BLaER1 treated with 17β-estradiol and CSF1 and Interleukin-3, amounts not matched to agents 10 nM and 100 nM (cell line): ENCODE data around the gene TUBB.
A peak's percentile ranks its signal among the peaks of the same experiment; 100 is the strongest.
"Not testable (repeated sequence)": the region's sequence is repeated elsewhere in the genome, so short reads cannot be mapped to it uniquely, and the experiment has no call there.

ENCODE experiments used
- H3K27ac ChIP-seq, 11 experiments: shearing (Covaris generic); formaldehyde crosslinking; 2 replicates each; pipeline ENCODE4 v1.8.1; 2022
- H3K27me3 ChIP-seq, 11 experiments: shearing (Covaris generic); formaldehyde crosslinking; 2 replicates each; pipeline ENCODE4 v1.8.1; 2022
- H3K36me3 ChIP-seq, 11 experiments: shearing (Covaris generic); formaldehyde crosslinking; 2 replicates each; pipeline ENCODE4 v1.8.1; 2022
- H3K4me1 ChIP-seq, 10 experiments: shearing (Covaris generic); formaldehyde crosslinking; 2 replicates each; pipeline ENCODE4 v1.8.1; 2022
- H3K4me2 ChIP-seq, 11 experiments: shearing (Covaris generic); formaldehyde crosslinking; 2 replicates each; pipeline ENCODE4 v1.8.1; 2022
- H3K4me3 ChIP-seq, 10 experiments: shearing (Covaris generic); formaldehyde crosslinking; 2 replicates each; pipeline ENCODE4 v1.8.1; 2022
- H3K9ac ChIP-seq, 11 experiments: shearing (Covaris generic); formaldehyde crosslinking; 2 replicates each; pipeline ENCODE4 v1.8.1; 2022
- H3K9me3 ChIP-seq, 11 experiments: shearing (Covaris generic); formaldehyde crosslinking; replicated peaks in 1 of 11; 2 replicates each; pipeline ENCODE4 v1.8.1; 2022
- H4K20me1 ChIP-seq, 11 experiments: shearing (Covaris generic); formaldehyde crosslinking; 2 replicates each; pipeline ENCODE4 v1.8.1; 2022
- Cebpa-rat ChIP-seq, 11 experiments: shearing (Covaris generic); IDR thresholded peaks; 2 replicates each; pipeline ENCODE4 v1.8.1; 2022

The TUBB gene

DNA sequence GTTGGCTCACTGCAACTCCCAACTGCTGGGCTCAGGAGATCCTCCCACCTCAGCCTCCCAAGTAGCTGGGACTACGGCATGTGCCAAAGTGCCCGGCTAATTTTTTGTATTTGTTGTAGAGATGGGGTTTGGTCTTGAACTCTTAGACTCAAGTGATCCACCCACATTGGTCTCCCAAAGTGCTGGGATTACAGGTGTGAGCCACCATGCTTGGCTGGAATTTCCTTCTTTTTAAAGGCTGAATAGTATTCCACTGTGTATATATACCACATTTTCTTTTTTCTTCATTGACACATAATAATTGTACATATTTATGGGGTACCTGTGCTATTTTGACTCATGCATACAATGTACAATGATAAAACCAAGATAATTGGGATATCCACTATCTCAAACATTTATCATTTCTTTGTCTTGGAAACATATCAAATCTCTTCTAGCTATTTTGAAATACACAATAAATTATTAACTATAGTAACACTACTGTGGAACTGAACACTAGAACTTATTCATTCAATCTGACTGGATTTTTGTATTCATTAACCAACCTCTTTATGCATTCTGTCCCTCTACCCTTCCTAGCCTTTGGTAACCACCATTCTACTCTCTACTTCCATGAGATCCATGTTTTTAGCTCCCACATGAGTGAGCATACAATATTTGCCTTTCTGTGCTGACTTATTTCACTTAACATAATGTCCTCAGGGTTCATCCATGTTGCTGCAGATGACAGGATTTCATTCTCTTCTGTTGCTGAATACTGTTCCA is 10.9 kb upstream of the TUBB start:
- no peak overlapping the region for H3K4me3 ChIP-seq
- peaks cover 84 to 100% (median 97%) of the 10 kb centered on the region in 11 experiments for H3K36me3 ChIP-seq
- H3K27ac ChIP-seq: no peak overlapping the region
- no peaks in the 10 kb centered on the region for H4K20me1 ChIP-seq
- H3K9ac ChIP-seq: no peak overlapping the region
- H3K27me3 ChIP-seq: no peaks in the 10 kb centered on the region
- H3K4me2 ChIP-seq: no peak overlapping the region
- TF ChIP-seq Cebpa-rat (IDR thresholded peaks at IDR 0.05): no peak
- H3K9me3 ChIP-seq: no peaks in the 10 kb centered on the region
- peaks cover 18 to 29% (median 25%) of the 10 kb centered on the region in 10 experiments for H3K4me1 ChIP-seq

DNA sequence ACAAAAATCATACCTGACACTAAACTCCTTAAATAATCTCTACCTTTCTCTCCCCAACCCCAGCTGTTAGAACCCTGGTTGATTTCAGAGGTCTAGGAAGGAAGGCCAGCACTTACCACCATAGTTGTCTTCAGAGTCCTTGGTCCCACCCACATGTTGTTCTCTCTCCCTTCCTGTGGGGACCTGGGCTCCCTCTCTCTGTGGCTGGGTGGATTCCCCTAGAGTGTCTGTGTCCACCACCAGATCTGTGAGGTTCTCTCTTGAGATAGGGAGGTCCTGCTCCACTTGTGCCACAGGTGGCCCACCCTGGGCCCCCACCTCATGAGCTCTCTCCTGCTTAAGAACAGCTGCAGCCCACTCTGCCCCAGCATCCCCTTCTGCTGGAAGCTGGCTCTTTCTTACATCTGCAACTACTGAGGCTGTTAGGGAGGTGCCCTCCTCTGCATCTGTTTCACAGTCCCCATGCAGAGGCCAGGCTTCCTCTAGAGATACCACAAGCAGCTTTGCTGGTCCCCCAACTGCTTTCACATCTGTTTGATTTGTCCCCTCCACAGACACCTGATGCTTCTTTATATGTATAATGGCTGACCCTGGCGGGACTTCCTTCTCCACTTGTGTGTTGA is 8.3 kb upstream of the TUBB start:
- Histone ChIP-seq H3K9me3 (no peaks in the 10 kb centered on the region), H3K27ac (peak overlapping the region in 5 of 11 experiments; percentile 18 to 33 (median 28); a peak in 8 of 22 replicates), H3K4me1 (peaks cover 32 to 46% (median 38%) of the 10 kb centered on the region in 10 experiments), H4K20me1 (no peaks in the 10 kb centered on the region), H3K27me3 (no peaks in the 10 kb centered on the region), H3K4me2 (peak overlapping the region; percentile 22 to 65 (median 52)), H3K4me3 (no peak overlapping the region), H3K9ac (peak overlapping the region in 4 of 11 experiments; percentile 37 to 46 (median 40); a peak in 7 of 22 replicates), H3K36me3 (peaks cover 72 to 87% (median 85%) of the 10 kb centered on the region in 11 experiments)
- no peak for TF ChIP-seq Cebpa-rat (IDR thresholded peaks at IDR 0.05)

DNA sequence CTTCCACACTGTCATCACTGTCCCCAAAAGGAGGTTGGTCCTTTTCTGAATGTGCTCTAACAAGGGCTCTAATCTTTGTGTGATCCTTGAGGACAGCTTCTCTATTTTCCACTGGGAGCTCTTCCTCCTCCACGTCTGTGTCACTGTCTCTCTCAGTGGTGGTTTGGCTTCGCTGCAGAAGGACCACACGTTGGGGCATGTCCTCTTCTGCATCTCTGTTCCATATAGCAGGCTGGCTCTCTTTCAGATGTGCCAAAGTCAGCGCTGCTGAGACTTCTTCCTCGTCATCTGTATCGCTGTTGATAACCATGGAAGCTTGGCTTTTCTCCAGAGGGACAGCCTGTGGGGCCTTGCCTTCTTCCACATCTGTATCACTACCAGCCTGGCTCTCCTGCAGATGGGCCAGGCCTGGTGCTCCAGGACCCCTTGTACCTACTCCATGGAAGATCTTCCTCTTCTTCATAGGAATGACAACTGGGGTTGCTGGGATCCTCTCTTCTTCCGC is 7.7 kb upstream of the TUBB start:
- no peaks in the 10 kb centered on the region for H3K27me3 ChIP-seq
- no peak overlapping the region for H3K4me3 ChIP-seq
- H3K9me3 ChIP-seq: no peaks in the 10 kb centered on the region
- peak overlapping the region; percentile 22 to 65 (median 52) for H3K4me2 ChIP-seq
- peak overlapping the region in 4 of 11 experiments; percentile 32 to 46 (median 38); a peak in 4 of 22 replicates for H3K9ac ChIP-seq
- peaks cover 32 to 46% (median 38%) of the 10 kb centered on the region in 10 experiments for H3K4me1 ChIP-seq
- H3K27ac ChIP-seq: peak overlapping the region in 5 of 11 experiments; percentile 1 to 33 (median 28); a peak in 6 of 22 replicates
- H4K20me1 ChIP-seq: no peaks in the 10 kb centered on the region
- peaks cover 66 to 81% (median 78%) of the 10 kb centered on the region in 11 experiments for H3K36me3 ChIP-seq
- no peak for TF ChIP-seq Cebpa-rat (IDR thresholded peaks at IDR 0.05)

DNA sequence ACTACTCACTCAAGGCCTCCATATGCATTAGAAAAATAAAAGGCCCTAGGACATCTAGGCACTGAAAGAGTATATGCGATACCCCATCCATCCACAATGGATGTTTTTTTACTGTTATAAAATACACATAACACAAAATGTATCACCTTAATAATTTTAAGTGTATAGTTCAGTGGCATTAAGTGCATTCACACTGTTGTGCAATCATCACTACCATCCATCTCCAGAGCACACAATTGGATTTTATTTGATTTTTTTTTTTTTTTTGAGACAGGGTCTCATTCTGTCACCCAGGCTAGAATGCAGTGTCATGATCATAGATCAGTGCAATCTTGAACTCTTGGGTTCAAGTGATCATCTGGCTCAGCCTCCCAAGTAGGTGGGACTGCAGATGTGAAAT is 5.9 kb upstream of the TUBB start:
- Histone ChIP-seq H3K9ac (no peak overlapping the region), H3K9me3 (no peaks in the 10 kb centered on the region), H3K27ac (no peak overlapping the region), H3K36me3 (peaks cover 53 to 63% (median 61%) of the 10 kb centered on the region in 11 experiments), H3K4me2 (peak overlapping the region in 2 of 11 experiments; percentile 19 to 64; a peak in 3 of 22 replicates), H3K4me1 (peaks cover 48 to 62% (median 52%) of the 10 kb centered on the region in 10 experiments), H3K27me3 (no peaks in the 10 kb centered on the region), H4K20me1 (no peaks in the 10 kb centered on the region), H3K4me3 (no peak overlapping the region)
- TF ChIP-seq Cebpa-rat (IDR thresholded peaks at IDR 0.05): 0 out of 22 replicates have a peak, but pooled peaks of 1 of the 11 experiments have one; percentile 12

DNA sequence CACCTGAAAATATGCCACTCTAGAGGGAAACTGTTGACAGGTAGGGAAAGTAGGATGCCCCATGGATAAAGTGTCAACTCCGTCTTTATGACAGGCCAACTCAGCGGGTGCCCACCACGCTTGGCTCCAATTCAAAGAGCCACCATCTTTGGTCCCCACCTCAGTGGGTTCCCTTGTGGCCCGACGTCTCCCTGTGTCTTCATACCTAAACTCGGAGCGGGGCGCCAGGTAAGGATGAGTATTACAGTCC is 3.3 kb upstream of the TUBB start:
- peak overlapping the region; percentile 66 to 97 (median 70) for H3K4me3 ChIP-seq
- peaks cover 4 to 5% (median 5%) of the 10 kb centered on the region in 11 experiments for H4K20me1 ChIP-seq
- no peaks in the 10 kb centered on the region for H3K27me3 ChIP-seq
- peaks cover 31 to 42% (median 40%) of the 10 kb centered on the region in 11 experiments for H3K36me3 ChIP-seq
- no peak for TF ChIP-seq Cebpa-rat (IDR thresholded peaks at IDR 0.05)
- peaks cover 44 to 60% (median 51%) of the 10 kb centered on the region in 10 experiments for H3K4me1 ChIP-seq
- H3K4me2 ChIP-seq: peak overlapping the region; percentile 82 to 95 (median 89)
- H3K9me3 ChIP-seq: no peaks in the 10 kb centered on the region; a peak in 1 of 22 replicates
- peak overlapping the region; percentile 76 to 100 (median 96) for H3K27ac ChIP-seq
- H3K9ac ChIP-seq: peak overlapping the region; percentile 83 to 94 (median 87)

DNA sequence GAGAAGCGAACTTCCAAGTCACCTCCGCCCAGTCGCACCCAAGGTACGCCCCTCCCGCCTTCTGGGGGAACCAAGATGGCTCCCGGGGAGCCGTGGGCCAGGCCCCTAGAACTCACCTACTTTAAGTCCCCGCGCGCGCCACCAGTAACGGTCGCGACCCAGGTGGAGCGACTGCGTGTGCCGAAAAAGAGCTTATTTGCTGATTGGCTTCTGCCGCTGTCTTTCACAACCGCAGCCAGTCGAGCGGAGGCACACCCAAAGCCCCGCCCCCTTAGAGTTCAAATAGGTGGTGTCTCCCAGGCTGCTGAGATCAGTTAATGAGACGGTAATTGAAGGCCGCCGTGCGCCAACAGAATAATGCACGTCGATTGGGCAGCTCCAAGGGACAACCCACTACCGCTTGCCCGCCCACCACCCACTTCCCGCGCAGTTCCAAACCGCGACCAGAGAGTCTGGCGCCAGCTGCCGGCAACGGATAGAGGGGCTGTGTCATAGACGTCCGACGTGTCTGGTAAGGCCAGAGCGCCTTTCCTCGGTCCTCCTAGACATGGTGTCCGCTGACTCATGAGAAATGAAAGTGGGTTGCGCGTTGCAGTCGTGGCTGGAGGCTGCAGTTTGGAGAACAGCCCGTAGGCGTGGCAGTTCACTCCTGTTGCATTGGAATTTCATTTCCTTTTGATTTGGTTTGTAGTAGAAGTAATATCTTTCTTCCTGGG is 2.9 kb upstream of the TUBB start, which contains the start of gene MDC1:
TSS of gene MDC1 (minus strand) at position 153 of the 716 bp plus-strand sequence. CDS start 2,106 bp downstream, outside the sequence.
- H3K36me3 ChIP-seq: peaks cover 30 to 42% (median 40%) of the 10 kb centered on the region in 11 experiments
- H3K4me2 ChIP-seq: peak within 1 kb of the TSS; percentile 85 to 96 (median 92)
- H3K27me3 ChIP-seq: no peaks in the 10 kb centered on the region
- H3K9ac ChIP-seq: peak within 1 kb of the TSS; percentile 83 to 100 (median 98)
- H3K4me3 ChIP-seq: peak within 1 kb of the TSS; percentile 67 to 98 (median 90)
- no peak for TF ChIP-seq Cebpa-rat (IDR thresholded peaks at IDR 0.05)
- peaks cover 39 to 55% (median 46%) of the 10 kb centered on the region in 10 experiments for H3K4me1 ChIP-seq
- peaks cover 9 to 10% (median 10%) of the 10 kb centered on the region in 11 experiments for H4K20me1 ChIP-seq
- H3K27ac ChIP-seq: peak within 1 kb of the TSS; percentile 76 to 100 (median 98)
- no peaks in the 10 kb centered on the region; a peak in 1 of 22 replicates for H3K9me3 ChIP-seq

DNA sequence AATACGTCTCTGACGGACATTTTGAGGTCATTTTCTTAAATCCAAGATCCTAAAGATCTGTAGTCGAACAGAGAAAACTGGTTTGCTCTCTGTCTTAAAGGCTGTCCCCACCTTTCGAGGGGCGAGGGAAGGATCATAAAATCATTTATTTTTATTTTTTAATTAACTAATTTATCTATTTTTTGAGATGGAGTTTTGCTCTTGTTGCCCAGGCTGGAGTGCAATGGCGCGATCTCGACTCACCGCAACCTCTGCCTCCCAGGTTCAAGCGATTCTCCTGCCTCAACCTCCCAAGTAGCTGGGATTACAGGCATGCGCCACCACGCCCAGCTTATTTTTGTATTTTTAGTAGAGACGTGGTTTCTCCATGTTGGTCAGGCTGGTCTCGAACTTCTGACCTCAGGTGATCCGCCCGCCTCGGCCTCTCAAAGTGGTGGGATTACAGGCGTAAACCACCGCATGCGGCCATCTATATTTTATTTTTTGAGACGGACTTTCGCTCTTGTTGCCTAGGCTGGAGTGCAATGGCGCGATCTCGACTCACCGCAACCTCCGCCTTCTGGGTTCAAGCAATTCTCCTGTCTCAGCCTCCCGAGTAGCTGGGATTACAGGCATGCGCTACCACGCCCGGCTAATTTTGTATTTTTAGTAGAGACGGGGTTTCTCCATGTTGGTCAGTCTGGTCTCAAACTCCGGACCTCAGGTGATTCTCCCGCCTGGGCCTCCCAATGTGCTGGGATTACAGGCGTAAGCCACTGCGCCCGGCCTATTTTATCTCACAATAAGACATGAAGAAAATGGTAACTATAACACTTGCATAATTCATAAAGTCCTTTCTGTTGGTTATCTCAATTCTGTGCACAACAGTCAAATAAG is 2.1 kb upstream of the TUBB start:
- Histone ChIP-seq H3K4me1 (peaks cover 35 to 52% (median 43%) of the 10 kb centered on the region in 10 experiments), H3K36me3 (peaks cover 30 to 42% (median 40%) of the 10 kb centered on the region in 11 experiments), H4K20me1 (peaks cover 17 to 18% (median 17%) of the 10 kb centered on the region in 11 experiments)

DNA sequence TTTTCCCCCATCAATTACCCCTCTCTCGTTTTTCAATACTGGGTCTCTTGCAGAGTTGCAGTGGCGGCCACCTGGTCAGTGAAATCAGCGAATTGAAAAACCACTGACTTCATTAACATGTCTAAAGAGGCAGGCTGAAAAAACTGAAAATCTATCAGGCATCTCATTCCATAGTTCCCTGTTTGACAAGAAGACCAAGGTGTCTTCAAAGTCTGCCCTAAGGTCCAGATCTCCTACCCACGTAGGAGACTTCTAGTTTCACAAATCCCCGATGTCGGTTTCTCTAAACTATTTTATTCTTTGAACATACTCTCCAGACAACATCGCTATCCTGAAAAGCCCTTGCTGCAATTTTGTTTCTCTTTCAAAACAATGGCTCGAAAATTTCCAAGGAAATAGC is 796 bp upstream of the TUBB start:
- Histone ChIP-seq H4K20me1 (peaks cover 29 to 31% (median 30%) of the 10 kb centered on the region in 11 experiments), H3K4me3 (peak overlapping the region; percentile 81 to 98 (median 90)), H3K27me3 (no peaks in the 10 kb centered on the region), H3K4me2 (peak overlapping the region; percentile 78 to 96 (median 90)), H3K9ac (peak overlapping the region; percentile 72 to 100 (median 98)), H3K36me3 (peaks cover 31 to 42% (median 40%) of the 10 kb centered on the region in 11 experiments), H3K27ac (peak overlapping the region; percentile 40 to 100 (median 98); a peak in 21 of 22 replicates), H3K9me3 (no peaks in the 10 kb centered on the region; a peak in 1 of 22 replicates), H3K4me1 (peaks cover 43 to 56% (median 52%) of the 10 kb centered on the region in 10 experiments)
- TF ChIP-seq Cebpa-rat (IDR thresholded peaks at IDR 0.05): no peak

More for the DNA sequence above, 2.1 kb upstream of the TUBB start:
- Histone ChIP-seq H3K9ac (peak overlapping the region; percentile 58 to 100 (median 98)), H3K4me2 (peak overlapping the region; percentile 78 to 96 (median 90)), H3K4me3 (peak overlapping the region; percentile 63 to 98 (median 90)), H3K27ac (peak overlapping the region; percentile 45 to 100 (median 98))
- not testable (repeated sequence) for H3K27me3 ChIP-seq, H3K9me3 ChIP-seq
